SK-N-DZ (cell line): ENCODE measurements around the gene SV2C.
"Not testable (repeated sequence)": the region's sequence is repeated elsewhere in the genome, so short reads cannot be mapped to it uniquely, and the experiment has no call there.

Experiments
- DNase-seq: peaks from one replicate; pipeline ENCODE4 v3.0.0-alpha.2; 2015; ENCODE audit warnings: low spot score

The SV2C gene

DNA sequence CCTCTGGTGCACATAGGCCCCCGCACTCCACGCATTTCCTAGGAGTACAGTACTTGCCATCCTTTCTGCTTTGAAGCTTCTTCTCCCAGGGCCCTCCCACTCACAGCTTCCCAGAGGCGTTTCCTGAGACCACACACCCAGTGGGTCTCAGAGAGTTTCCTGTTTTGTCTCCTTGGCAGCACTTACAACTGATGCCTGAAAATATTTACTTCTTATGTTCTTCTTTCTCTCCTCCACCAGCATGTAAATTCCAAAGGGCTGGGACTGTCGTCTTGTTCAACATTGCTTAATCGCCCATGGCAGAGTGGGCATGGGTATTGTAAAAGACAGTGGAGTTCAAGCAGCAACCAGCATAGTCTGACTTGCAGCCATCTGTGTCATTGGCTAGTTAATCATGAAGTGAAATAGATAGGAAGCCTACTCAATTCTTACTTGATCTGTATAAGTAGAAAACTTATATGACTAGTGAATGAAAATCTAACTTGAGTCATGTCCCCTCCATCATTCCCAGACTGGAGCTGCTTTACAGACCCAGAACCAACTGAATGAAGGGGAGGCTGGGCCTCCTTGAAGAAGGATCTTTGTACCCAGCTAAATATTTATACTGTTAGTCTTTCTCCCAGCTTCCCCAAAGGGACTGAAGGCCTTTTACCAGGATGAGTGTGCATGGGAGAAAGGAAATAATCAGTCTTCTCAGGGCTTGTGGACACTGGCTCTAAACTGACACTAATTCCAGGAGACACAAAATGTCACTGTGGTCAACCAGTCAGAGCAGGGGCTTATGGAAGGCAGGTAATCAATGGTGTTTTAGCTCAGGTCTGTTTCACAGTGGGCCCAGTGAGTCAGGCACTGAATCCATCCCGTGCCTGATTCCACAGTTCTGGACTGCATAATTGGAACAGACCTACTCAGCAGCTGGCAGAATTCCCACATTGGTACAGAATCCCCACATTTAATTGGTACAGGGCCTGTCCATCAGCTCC is 116.4 kb downstream of the SV2C start:
- no peak for DNase-seq

DNA sequence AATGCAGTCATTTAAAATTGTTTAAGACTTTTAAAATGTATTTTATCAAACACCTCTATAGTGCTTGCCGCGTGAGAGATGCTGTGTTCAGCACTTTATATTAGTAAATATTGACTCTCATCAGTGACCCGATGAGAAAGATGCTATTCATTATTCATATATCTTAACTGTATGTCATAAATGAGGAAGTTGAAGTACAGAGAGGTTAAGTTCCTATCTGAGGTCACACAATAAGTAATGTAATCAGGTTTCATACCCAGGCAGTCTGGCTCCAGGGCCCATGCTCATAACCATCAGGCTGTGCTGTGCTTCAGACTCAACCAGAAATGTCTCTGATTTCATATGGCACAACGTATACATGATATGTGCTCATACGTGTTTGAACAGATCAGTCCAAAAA is 119.0 kb downstream of the SV2C start:
- no peak for DNase-seq

DNA sequence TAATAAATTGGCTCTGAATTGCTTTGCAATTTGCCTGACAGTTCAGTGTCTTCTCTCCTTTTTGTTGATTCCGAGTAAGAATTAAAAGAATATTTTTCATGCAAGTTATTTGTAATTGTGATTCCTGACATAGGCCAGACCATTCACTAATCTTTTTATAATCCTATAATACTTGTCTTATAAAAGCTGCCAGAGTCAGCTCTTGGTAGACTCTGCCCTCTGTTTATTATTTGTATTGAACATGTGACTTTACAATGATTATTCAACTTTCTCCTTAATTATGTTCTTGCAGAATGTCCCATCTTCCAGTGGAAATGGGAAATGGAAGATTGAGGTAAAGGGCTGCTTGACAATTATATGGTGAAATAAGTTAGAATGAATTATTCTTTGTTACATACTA is 121.0 kb downstream of the SV2C start:
- no peak for DNase-seq

DNA sequence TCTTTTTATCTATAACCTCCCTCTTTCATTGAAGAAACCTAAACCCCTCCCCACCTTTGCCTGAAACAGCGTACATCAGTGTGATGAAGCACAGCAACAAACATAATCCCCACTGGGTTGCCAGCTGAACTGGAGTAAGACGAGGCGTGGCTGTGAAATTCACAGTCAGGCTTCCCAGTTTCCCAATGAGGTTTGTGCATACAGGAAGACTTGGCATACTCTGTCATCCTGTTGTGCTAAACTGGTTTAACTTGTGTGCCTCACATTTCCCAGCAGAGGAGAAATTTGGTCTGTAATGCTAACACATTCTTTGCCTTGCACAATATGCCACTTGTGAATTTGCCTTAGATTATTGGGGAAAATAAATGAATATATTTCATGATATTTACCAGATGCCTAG is 121.5 kb downstream of the SV2C start:
- DNase-seq: no peak

DNA sequence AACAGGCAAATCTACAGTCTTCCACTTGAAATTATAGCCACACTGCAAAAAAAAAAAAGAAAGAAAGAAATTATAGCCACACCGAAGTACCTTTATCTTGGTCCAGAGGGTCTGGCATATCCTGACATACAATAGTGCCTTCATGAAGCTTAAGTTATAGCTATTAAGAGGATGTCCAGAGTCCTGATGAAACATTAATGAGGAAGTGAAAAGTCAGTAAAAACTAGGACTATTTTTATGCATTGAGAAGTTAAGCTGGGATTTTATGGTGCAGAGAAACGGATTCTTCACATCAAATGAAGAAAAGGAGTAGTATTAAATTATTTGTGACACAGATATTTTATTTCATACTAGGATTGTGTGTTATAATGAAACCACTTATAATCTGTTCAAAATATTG is 123.9 kb downstream of the SV2C start:
- DNase-seq: no peak

DNA sequence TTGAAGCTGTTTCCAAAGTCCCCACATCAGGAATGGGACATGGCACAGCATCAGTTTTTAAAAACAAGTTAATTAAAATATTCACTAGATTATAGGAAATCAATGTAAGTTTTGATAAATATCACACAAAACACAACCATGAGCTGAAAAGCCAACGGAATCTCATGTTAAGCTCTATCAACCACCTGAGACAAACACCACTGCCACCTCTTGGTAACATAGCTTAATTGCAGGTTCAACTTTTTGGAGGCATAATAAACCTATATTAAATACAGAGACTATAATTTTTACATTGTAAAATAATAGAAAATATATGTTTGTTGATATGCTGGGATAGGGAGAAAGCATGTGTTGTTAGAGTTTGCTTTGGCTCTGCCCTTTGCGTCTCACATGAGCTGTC is 126.1 kb downstream of the SV2C start:
- no peak for DNase-seq

DNA sequence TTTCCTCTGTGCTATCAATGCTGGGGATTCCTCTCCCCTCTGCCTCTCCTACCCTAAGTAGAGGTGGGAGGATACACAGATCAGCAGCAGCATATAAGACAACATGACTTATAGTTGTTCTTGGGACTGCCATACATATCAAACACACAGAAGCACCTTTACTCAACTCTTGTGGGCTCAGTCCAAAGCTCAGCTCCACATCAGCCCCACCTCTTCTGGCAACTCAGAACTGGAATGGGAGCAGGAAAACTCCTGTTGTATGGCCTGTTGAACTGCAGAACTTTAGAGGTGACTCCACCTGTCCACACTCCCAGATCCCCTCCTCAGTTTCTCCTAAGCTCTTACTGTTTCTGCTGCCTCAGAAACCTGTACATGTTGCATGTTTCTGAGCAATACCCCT is 127.8 kb downstream of the SV2C start:
- no peak for DNase-seq

DNA sequence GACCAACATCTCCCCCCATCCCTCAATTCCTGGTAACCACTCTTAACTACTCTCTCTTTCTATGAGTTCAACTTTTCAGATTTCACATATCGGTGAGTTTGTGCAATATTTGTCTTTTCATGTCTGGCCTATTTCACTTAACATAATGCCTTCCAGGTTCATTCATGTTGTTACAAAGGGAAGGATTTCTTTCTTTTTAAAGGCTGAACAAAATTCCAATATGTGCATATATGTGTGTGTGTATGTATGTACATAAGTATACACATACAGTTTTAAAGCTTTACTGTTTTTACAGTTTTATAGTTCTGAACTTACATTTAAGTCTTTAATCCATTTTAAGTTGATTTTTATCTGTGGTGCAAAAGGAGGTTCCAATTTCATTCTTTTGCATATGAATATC is 130.7 kb downstream of the SV2C start:
- DNase-seq: no peak

DNA sequence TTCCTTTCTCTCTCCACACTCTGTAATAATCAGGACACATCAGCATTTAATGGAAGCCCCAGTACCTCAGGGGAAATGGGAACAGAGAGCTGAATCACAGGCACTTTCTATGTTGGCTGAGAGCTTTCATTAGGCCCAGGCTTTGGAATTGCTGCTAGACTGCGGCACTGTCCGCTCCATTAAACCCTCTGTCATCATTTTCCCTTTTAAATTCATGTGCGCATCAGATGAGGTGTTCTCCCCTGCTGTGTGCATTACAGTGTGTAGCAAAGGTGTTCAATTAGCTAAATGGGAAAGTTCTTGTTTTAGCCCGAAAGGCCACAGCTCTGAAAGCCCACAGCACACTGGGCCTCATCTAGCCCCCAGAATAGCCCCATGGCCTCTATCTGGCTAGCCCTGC is 133.6 kb downstream of the SV2C start:
- DNase-seq: no peak

DNA sequence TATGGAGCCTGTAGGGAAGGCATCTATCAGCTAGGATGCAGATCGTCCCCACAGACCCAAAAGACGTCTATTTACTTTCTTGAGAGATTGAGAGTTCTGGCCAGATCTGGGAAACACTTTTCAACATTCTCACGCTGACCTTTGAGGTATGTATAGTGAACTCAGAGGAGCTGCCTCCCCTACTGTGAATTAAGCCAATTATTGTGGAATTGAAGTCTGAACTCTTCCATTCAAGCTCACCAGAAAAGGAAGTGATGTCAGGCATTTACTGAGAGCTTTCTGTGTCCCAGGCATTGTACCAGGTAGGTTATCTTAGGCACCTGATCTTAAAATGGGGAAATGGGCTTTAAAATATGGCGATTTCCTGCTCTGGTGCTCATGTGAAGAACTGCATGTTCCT is 136.5 kb downstream of the SV2C start:
- no peak for DNase-seq

DNA sequence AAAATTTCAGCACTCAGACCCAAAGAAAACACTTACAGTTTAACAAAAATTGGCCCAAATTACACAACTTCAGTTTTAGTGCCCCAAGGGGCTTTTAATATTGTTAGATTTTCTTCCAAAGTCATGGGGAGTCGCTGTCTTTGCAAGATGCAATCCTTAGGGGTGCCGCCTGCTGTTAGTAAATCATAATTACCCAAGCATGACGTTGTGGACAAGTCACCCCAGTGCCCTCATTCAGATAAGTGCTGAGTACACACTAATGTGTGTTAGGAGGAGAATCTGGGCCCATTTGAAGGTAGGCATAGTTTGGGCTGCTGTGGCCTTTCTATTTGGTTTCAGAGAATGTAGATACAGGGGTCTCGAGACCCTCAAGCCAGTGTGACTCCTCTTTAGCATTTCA is 138.1 kb downstream of the SV2C start:
- no peak for DNase-seq

DNA sequence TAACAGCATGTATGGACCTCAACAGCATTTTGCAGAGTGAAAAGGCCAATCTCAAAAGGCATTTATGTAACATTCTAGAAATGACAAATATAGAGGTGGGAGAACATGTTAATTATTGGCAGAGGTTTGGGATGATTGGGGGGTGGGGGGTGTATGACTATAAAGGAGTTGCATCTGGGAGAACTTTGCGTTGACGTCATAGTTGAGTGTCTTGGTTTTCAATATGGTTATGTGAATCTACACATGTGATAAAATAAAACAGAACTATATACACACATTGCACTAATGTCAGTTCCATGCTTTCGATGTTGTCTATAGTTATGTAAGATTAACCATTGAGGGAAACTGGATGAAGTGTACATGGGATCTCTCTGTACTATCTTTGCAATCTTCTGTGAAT is 139.1 kb downstream of the SV2C start:
- DNase-seq: no peak

DNA sequence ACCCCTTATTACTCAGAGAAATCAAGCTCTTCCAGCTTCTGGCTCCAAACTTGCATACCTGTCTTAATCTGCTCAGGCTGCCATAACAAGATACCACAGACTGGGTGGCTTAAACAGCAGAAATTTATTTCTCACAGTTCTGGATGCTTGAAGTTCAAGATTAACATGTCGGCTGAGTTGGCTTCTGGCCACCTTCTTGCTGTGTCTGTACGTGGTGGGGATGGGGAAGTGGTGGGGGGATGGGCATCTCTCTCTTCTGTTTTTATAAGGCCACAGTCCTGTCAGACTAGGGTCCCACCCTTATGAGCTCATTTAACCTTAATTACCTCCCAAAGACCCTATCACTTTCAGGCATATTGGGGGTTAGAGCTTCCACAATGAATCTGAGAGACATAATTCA is 140.5 kb downstream of the SV2C start:
- DNase-seq: no peak

DNA sequence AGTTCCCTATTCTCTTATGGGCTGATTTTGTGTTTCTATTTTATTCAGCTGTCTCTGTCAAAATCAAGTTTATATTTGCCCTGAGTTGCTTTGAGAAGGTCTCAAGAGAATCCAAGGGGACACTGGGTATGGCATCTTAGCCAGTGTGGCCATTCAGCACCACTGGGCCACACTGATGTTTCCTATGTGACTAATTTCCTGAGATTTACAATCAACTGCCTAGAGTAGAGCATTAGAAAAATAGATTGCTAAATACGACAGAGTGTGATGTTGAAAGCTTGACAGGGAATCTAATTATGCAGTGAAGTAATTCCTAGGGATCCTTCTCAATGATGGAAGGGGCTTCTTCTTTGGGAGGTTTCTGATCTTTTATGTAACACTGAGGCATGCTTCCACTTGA is 141.7 kb downstream of the SV2C start:
- no peak for DNase-seq

DNA sequence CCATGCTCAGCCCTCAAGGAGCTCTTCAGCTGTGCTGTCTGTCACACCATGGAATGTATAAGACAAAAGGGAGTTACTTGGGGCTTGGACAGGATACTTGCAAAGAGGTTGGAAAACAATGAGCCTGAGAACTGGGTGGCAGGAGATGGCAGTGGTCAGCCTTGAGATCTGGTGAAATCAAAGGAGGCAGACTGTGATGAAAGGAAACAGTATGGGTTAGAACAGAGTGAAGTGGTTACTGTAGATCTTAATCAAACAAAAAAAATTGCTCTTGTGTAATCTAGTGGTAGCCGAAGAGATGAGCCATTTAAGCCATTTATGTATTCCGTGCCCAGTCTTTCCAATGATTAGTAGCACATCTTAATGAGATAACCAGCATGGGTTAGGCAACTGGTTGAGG is 142.2 kb downstream of the SV2C start:
- no peak for DNase-seq

DNA sequence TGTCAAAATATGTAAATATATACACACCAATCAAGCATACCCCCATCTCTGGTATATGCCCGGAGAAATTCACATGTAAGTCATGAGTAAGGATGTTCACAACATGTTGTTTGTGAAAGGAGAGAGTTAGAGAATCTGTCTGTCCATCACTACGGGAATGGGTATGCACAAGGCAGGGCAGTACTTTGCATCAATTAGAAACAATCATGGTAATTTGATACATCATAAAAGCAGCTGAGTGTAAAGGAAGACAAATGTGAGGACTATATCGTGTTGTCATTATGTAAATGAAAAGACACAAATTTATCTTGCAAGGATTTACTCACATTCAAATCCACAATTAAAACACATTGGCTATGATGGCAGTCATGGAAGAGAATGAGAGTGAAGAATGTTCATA is 146.7 kb downstream of the SV2C start:
- no peak for DNase-seq

DNA sequence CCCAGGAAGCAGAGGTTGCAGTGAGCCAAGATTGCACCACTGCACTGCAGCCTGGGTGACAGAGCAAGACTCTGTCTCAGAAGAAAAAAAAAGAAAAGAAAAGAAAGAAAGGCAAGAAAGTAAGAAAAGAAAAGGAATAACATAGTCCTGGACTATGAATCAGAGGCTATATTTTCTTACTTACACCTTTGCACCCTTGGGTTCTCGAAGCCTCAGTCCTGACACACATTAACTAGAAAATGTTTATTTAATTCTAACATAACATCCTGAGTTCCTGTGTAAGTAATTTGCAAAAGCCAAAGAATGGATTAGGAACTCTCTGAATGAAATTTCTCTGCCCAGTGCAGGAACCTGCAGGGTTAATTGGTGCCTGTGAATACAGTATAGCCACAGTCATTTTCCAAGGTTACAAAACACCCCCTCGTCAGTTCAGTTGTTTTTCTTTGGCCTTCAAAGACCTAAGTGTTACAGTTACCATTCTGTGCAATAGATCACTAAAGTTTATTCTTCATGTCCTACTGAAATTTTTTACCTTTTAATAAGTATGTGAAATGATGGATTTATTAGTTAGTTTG is 147.6 kb downstream of the SV2C start:
- no peak for DNase-seq

DNA sequence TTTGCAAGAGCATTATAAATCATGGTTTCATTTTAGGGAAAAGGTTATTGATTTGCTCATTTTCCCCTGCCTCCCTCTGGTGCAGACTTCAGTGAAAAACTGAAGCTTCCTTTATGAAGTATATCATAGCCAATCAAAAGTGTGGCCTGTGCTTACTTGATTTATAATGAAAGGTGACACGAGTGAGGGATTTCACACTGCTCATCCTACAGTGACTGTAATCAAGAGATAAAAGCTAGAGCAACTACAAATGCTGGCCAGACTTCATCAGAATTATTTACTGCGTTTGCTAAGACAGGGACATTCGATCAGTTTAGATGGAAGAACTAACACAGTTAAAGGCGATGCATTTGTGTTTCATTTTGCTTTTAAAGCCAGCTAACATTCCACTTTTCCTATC is 151.5 kb downstream of the SV2C start:
- DNase-seq: no peak

DNA sequence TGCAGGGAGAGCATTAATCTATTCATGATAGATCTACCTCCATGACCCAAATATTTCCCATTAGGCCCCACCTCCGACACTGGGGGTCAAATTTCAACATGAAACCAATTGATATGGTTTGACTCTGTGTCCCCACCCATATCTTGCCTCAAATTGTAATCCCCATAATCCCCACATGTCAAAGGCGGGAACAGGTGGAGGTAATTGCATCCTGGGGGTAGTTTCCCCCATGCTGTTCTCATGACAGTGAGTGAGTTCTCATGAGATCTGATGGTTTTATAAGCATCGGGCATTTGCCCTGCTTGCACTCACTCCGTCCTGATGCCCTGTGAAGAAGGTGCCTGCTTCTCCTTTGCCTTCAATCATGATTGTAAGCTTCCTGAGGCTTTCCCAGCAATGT is 153.5 kb downstream of the SV2C start:
- no peak for DNase-seq

DNA sequence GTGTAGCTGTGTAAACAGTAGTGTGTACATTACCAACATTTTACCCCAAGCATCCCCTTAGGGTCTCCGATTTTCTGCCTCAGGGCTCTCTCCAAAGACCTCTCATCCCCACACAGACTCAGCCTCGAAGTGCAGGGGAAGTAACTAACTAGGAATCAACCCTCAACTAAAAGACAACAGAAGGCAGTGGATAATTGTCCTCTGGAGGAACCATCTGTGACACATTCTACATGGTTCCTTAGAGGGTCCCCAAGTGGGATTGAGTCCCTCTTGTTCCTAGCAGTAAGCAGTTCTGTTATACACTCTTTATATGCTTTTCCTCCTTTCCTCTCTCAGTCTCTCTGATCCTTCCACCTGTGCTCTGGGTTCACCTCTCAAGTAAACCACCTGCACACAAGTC is 157.2 kb downstream of the SV2C start:
- DNase-seq: no peak

DNA sequence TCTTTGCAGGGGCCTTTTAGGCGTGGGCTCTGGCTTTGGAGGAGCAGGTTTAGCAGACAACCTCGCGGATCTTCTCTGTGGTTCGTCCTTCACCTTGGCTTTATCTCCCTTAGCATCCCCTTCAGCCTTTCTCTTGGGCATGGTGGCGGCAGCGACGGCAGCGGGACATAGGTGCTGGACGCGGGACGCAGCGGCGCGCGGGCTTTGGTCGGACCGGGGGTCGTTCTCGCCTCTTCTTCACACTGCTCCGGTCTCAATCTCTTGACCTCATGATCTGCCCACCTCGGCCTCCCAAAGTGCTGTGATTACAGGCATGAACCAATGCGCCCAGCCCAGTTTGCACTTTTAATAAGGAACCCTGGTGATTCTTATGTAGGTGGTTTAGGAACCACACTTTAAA is 159.0 kb downstream of the SV2C start:
- not testable (repeated sequence) for DNase-seq

DNA sequence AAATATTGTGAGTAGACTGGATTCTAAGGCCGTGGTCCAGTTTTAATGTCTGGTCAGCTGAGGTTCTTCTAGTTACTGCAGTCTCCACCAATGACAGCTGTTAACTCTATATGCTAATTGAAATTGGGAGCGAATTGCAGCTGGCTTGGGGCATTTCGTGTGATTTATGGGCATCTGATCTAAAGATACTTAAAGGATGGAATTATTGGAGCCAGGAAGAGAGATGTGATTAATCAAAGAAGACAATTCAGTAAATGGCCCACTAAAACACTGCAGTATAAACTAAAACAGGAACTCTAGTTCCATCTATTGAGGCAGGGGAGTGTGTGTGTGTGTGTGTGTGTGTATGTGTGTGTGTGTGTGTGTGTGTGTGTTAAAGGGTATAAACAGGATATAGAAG is 162.4 kb downstream of the SV2C start:
- DNase-seq: no peak

DNA sequence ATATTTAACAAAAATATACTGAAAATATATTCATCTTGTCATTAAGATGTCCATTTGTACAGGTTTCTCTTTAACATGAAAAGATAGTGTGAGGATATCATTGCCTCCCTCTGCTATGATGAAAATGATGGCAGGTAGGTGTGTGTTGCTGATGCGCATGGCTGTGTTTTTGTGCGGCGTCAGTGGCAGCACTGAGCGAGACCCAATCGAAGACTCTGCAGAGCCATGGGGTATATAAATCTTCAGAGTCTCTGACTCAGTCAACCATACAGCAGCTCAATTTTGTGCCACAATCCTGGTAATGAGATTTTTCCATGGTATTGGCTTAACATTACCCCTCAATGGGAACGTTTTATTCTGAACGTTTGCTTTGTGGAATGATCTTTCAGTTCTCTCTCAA is 166.4 kb downstream of the SV2C start:
- no peak for DNase-seq
